Lung microvascular endothelial cell (primary cell): ENCODE data around the gene NOB1. TPM values are rescaled to one million over a fixed set of nuclear protein-coding genes. Genes with fewer than 3 reads are reported as not detected.
A peak's percentile ranks its signal among the peaks of the same experiment; 100 is the strongest.
"Not testable (repeated sequence)": the region's sequence is repeated elsewhere in the genome, so short reads cannot be mapped to it uniquely, and the experiment has no call there.

Experiments
- DNase-seq, 2 donors: peaks; one replicate each; pipeline versions ENCODE4 v3.0.0 to v3.0.0-alpha.2; 2010; ENCODE audit warnings: low read depth in 2 of 2
- total RNA-seq: library from RNA; depleted of rRNA; stranded (reverse); fragments of >200 nt; gene quantifications from 2 replicates; pipeline ENCODE4 v1.2.1, GENCODE V29; 2014

The NOB1 gene
- total RNA-seq: 12.7 and 17.4 TPM in 2 replicates

GRCh38 chr16:69754469-69755310 lies at the start of gene NOB1:
Gene NOB1 (minus strand): TSS chr16:69754926. CDS start chr16:69754910, 16 bp downstream.
- peak; percentile 98 to 99 for DNase-seq

- DNase-seq: no peak
Observed at GRCh38 chr16:69804297-69804696, 49.6 kb upstream of the NOB1 start.

GRCh38 chr16:69799611-69800031 lies 44.9 kb upstream of the NOB1 start:
- DNase-seq: no peak

- DNase-seq: peak; percentile 10 to 30
Observed at GRCh38 chr16:69798466-69798865, 43.7 kb upstream of the NOB1 start.

- peak; percentile 81 to 85 for DNase-seq
Observed at GRCh38 chr16:69796285-69797118, 41.8 kb upstream of the NOB1 start.

- DNase-seq: no peak
Observed at GRCh38 chr16:69794486-69794885, 39.8 kb upstream of the NOB1 start.

- DNase-seq: no peak
Observed at GRCh38 chr16:69793526-69793925, 38.8 kb upstream of the NOB1 start.

GRCh38 chr16:69791391-69791847 lies 36.7 kb upstream of the NOB1 start:
- DNase-seq: not testable (repeated sequence)

GRCh38 chr16:69787883-69788282 lies 33.2 kb upstream of the NOB1 start:
- no peak for DNase-seq

- DNase-seq: no peak
Observed at GRCh38 chr16:69784586-69784985, 29.9 kb upstream of the NOB1 start.

- no peak for DNase-seq
Observed at GRCh38 chr16:69781118-69781517, 26.4 kb upstream of the NOB1 start.

GRCh38 chr16:69779724-69780123 lies 25.0 kb upstream of the NOB1 start:
- DNase-seq: no peak

- no peak for DNase-seq
Observed at GRCh38 chr16:69775563-69775962, 20.8 kb upstream of the NOB1 start.

- DNase-seq: no peak
Observed at GRCh38 chr16:69773260-69773947, 18.7 kb upstream of the NOB1 start.

GRCh38 chr16:69771651-69771967 lies 16.9 kb upstream of the NOB1 start:
- no peak for DNase-seq

GRCh38 chr16:69769404-69769803 lies 14.7 kb upstream of the NOB1 start:
- no peak for DNase-seq

- no peak for DNase-seq
Observed at GRCh38 chr16:69768666-69769065, 13.9 kb upstream of the NOB1 start.

- no peak for DNase-seq
Observed at GRCh38 chr16:69767459-69768229, 12.9 kb upstream of the NOB1 start.

GRCh38 chr16:69763599-69763942 lies 8.8 kb upstream of the NOB1 start:
- DNase-seq: no peak

- peak; percentile 44 to 64 for DNase-seq
Observed at GRCh38 chr16:69762814-69763598, 8.3 kb upstream of the NOB1 start.
